Stromal cell of bone marrow (primary cell): ENCODE results near the gene PRKCH.
"Not testable (repeated sequence)": the region's sequence is repeated elsewhere in the genome, so short reads cannot be mapped to it uniquely, and the experiment has no call there.

ENCODE experiments used
- DNase-seq: peaks from one replicate; pipeline ENCODE4 v3.0.0-alpha.2; 2012; ENCODE audit warnings: low read depth

Gene PRKCH

GRCh38 chr14:61308198-61308597 lies 13.2 kb upstream of the PRKCH start:
- no peak for DNase-seq

GRCh38 chr14:61308701-61309100 lies 12.7 kb upstream of the PRKCH start:
- DNase-seq: not testable (repeated sequence)

- DNase-seq: no peak
Measured at GRCh38 chr14:61315313-61315712, 6.1 kb upstream of the PRKCH start.

GRCh38 chr14:61319086-61319485 lies 2.3 kb upstream of the PRKCH start:
- DNase-seq: no peak

GRCh38 chr14:61319706-61320105 lies 1.7 kb upstream of the PRKCH start:
- no peak for DNase-seq

- DNase-seq: not testable (repeated sequence)
Measured at GRCh38 chr14:61320170-61320569, 1.2 kb upstream of the PRKCH start.

- DNase-seq: no peak
Measured at GRCh38 chr14:61320806-61321384, 484 bp upstream of the PRKCH start.

- no peak for DNase-seq
Measured at GRCh38 chr14:61322011-61322798, 826 bp downstream of the PRKCH start.

GRCh38 chr14:61322799-61323290 lies 1.5 kb downstream of the PRKCH start:
- no peak for DNase-seq

- DNase-seq: no peak
Measured at GRCh38 chr14:61323970-61324369, 2.6 kb downstream of the PRKCH start.

GRCh38 chr14:61325166-61325565 lies 3.8 kb downstream of the PRKCH start:
- no peak for DNase-seq

GRCh38 chr14:61326146-61326545 lies 4.8 kb downstream of the PRKCH start:
- no peak for DNase-seq

- no peak for DNase-seq
Measured at GRCh38 chr14:61326847-61327246, 5.5 kb downstream of the PRKCH start.

- no peak for DNase-seq
Measured at GRCh38 chr14:61328626-61329262, 7.4 kb downstream of the PRKCH start.

- no peak for DNase-seq
Measured at GRCh38 chr14:61329478-61330051, 8.2 kb downstream of the PRKCH start.

- DNase-seq: no peak
Measured at GRCh38 chr14:61330511-61330910, 9.1 kb downstream of the PRKCH start.

GRCh38 chr14:61331992-61332657 lies 10.7 kb downstream of the PRKCH start:
- DNase-seq: no peak

- no peak for DNase-seq
Measured at GRCh38 chr14:61332658-61333029, 11.3 kb downstream of the PRKCH start.

GRCh38 chr14:61333087-61333486 lies 11.7 kb downstream of the PRKCH start:
- DNase-seq: no peak

- no peak for DNase-seq
Measured at GRCh38 chr14:61334197-61334701, 12.9 kb downstream of the PRKCH start.

GRCh38 chr14:61335049-61335448 lies 13.7 kb downstream of the PRKCH start:
- DNase-seq: no peak

GRCh38 chr14:61335671-61336275 lies 14.4 kb downstream of the PRKCH start:
- DNase-seq: no peak
